Liver (tissue), 9 donors: ENCODE measurements around the gene ARR3. TPM values are rescaled to one million over a fixed set of nuclear protein-coding genes. Genes with fewer than 3 reads are reported as not detected.

Source experiments
- DNase-seq: peaks from one replicate; pipeline ENCODE4 v3.0.0-alpha.2; 2017; ENCODE audit warnings: low spot score
- H3K27ac ChIP-seq, 2 donors: one replicate each; pipeline ENCODE4 v1.7.0; 2013; ENCODE audit warnings: inconsistent platforms in 2 of 2, low read length in 2 of 2, control low read depth in 1 of 2, low read depth in 1 of 2, mild to moderate bottlenecking in 1 of 2
- H3K27me3 ChIP-seq, 4 donors: one replicate each; pipeline versions ENCODE4 v1.6.1 to v1.7.0; 2013; ENCODE audit warnings: low read length in 3 of 4, inconsistent platforms in 1 of 4, mild to moderate bottlenecking in 1 of 4, moderate library complexity in 1 of 4; ENCODE audit not compliant: control insufficient read depth in 4 of 4, insufficient read depth in 4 of 4
- H3K36me3 ChIP-seq, 4 donors: one replicate each; pipeline versions ENCODE4 v1.6.1 to v1.7.0; 2013; ENCODE audit warnings: low read length in 3 of 4, mild to moderate bottlenecking in 3 of 4, low read depth in 1 of 4, moderate library complexity in 1 of 4; ENCODE audit not compliant: control insufficient read depth in 4 of 4, insufficient read depth in 3 of 4
- H3K4me1 ChIP-seq, 4 donors: one replicate each; pipeline versions ENCODE4 v1.6.1 to v1.7.0; 2013; ENCODE audit warnings: low read length in 3 of 4, mild to moderate bottlenecking in 3 of 4, moderate library complexity in 1 of 4; ENCODE audit not compliant: control insufficient read depth in 4 of 4, insufficient read depth in 4 of 4
- H3K4me3 ChIP-seq, 3 donors: one replicate each; pipeline versions ENCODE4 v1.6.1 to v1.7.0; 2013; ENCODE audit warnings: low read length in 3 of 3, control low read depth in 1 of 3, low read depth in 1 of 3, mild to moderate bottlenecking in 1 of 3
- H3K9ac ChIP-seq, 2 donors: one replicate each; pipeline ENCODE4 v1.7.0; 2013; ENCODE audit warnings: low read length in 2 of 2, mild to moderate bottlenecking in 2 of 2, moderate library complexity in 2 of 2, control low read depth in 1 of 2, low read depth in 1 of 2
- H3K9me3 ChIP-seq, 4 donors: one replicate each; pipeline versions ENCODE4 v1.6.1 to v1.7.0; 2013; ENCODE audit warnings: low read length in 3 of 4; ENCODE audit not compliant: control insufficient read depth in 4 of 4
- EGR1 ChIP-seq, 2 donors: IDR thresholded peaks; 2 replicates each; pipeline ENCODE4 v1.6.1; 2016 to 2018; ENCODE audit warnings: antibody characterized with exemption in 2 of 2, low read depth in 2 of 2
- FOXA1 ChIP-seq: IDR thresholded peaks from 2 replicates; pipeline ENCODE4 v1.6.1; 2016; ENCODE audit warnings: antibody characterized with exemption
- FOXA2 ChIP-seq: IDR thresholded peaks from 2 replicates; pipeline ENCODE4 v1.6.1; 2016; ENCODE audit warnings: antibody characterized with exemption
- GABPA ChIP-seq, 2 donors: IDR thresholded peaks in 1 of 2; conservative IDR thresholded peaks in 1 of 2; 2 replicates each; pipeline ENCODE4 v1.6.1; 2016; ENCODE audit warnings: antibody characterized with exemption in 2 of 2, mild to moderate bottlenecking in 1 of 2, moderate library complexity in 1 of 2
- HNF4A ChIP-seq, 2 donors: conservative IDR thresholded peaks; 2 replicates each; pipeline ENCODE4 v1.6.1; 2016; ENCODE audit warnings: antibody characterized with exemption in 2 of 2, mild to moderate bottlenecking in 2 of 2
- HNF4G ChIP-seq: IDR thresholded peaks from 2 replicates; pipeline ENCODE4 v1.6.1; 2016; ENCODE audit warnings: antibody characterized with exemption
- NR2F2 ChIP-seq: IDR thresholded peaks from 2 replicates; pipeline ENCODE4 v1.6.1; 2016; ENCODE audit warnings: antibody characterized with exemption
- RAD21 ChIP-seq, 2 donors: IDR thresholded peaks; 2 replicates each; pipeline ENCODE4 v1.6.1; 2016; ENCODE audit warnings: antibody characterized with exemption in 2 of 2, mild to moderate bottlenecking in 2 of 2
- RXRA ChIP-seq, 2 donors: IDR thresholded peaks; 2 replicates each; pipeline ENCODE4 v1.6.1; 2017 to 2018; ENCODE audit warnings: antibody characterized with exemption in 2 of 2, mild to moderate bottlenecking in 1 of 2
- SP1 ChIP-seq: IDR thresholded peaks from 2 replicates; pipeline ENCODE4 v1.6.1; 2018; ENCODE audit warnings: antibody characterized with exemption, mild to moderate bottlenecking
- TAF1 ChIP-seq: conservative IDR thresholded peaks from 2 replicates; pipeline ENCODE4 v1.6.1; 2016; ENCODE audit warnings: antibody characterized with exemption, mild to moderate bottlenecking
- WGBS: extraction: QIAGEN DNeasy Blood & Tissue Kit; methylation state at CpG from one replicate; pipeline ENCODE4 v1.1.7; 2013; 5-methylcytosine and 5-hydroxymethylcytosine counted together
- polyA plus RNA-seq, 2 donors: library from polyadenylated mRNA; stranded (reverse) in 1 of 2; unstranded in 1 of 2; fragments of 200-250 nt in 1 of 2; fragments of >200 nt in 1 of 2; fragmentation: Nextera tagmentation in 1 of 2; extraction: Ambion mirVana in 1 of 2; gene quantifications; one replicate each; pipeline versions ENCODE4 v1.2.1 to v1.2.3, GENCODE V29; 2013 to 2015
- total RNA-seq, 2 donors: library from RNA; depleted of rRNA; stranded (reverse); fragments of >200 nt; gene quantifications; one replicate each; pipeline ENCODE4 v1.2.3, GENCODE V29; 2014
- TF ChIP-seq, protein P1 (sequence below): IDR thresholded peaks from 2 replicates; pipeline ENCODE4 v1.6.1; 2016; ENCODE audit warnings: antibody characterized with exemption
- TF ChIP-seq, protein P2 (sequence below): IDR thresholded peaks from 2 replicates; pipeline ENCODE4 v1.6.1; 2016; ENCODE audit warnings: antibody characterized with exemption
- TF ChIP-seq, protein P3 (sequence below): fragments of 150-350 bp; IDR thresholded peaks from 2 replicates; pipeline ENCODE4 v1.5.1; 2017; ENCODE audit warnings: improper control_type of control experiment, low read depth, low read length; ENCODE audit not compliant: missing input control
- donor health status: healthy.
- donor health status: healthy.
- donor health status: healthy.
- donor health status: healthy.
- donor health status: healthy.

ARR3 gene
- total and polyA plus RNA-seq, 4 donors, result not detected

DNA sequence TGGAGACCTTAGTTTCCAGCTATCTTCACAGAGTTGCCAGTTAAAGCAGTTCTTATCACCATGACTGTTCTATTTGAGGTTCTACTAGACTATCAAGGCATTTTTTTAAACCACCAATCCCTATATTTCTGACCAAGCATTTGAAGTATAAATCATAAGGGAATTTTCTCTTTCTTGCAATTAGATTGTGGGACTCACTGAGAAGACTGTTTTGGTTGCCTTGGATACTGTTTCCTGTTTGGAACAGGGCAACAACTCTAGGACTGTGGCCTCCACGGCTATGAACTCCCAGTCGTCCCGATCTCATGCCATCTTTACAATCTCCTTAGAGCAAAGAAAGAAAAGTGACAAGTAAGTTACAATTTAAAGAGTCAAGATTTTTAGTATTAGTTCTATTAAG lies 33.6 kb downstream of the ARR3 start:
- Histone ChIP-seq H3K27me3 (no peaks in the 10 kb centered on the region), H3K36me3 (no peaks in the 10 kb centered on the region), H3K4me1 (no peaks in the 10 kb centered on the region), H3K9me3 (no peaks in the 10 kb centered on the region), H3K27ac (no peak overlapping the region), H3K4me3 (no peak overlapping the region), H3K9ac (no peak overlapping the region)
- WGBS, result 81% methylated on average over 3 of the region's 3 CpGs
- TF ChIP-seq, protein P1, sequence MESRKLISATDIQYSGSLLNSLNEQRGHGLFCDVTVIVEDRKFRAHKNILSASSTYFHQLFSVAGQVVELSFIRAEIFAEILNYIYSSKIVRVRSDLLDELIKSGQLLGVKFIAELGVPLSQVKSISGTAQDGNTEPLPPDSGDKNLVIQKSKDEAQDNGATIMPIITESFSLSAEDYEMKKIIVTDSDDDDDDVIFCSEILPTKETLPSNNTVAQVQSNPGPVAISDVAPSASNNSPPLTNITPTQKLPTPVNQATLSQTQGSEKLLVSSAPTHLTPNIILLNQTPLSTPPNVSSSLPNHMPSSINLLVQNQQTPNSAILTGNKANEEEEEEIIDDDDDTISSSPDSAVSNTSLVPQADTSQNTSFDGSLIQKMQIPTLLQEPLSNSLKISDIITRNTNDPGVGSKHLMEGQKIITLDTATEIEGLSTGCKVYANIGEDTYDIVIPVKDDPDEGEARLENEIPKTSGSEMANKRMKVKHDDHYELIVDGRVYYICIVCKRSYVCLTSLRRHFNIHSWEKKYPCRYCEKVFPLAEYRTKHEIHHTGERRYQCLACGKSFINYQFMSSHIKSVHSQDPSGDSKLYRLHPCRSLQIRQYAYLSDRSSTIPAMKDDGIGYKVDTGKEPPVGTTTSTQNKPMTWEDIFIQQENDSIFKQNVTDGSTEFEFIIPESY, result no peak
- no peak for TF ChIP-seq FOXA2
- DNase-seq, result no peak

DNA sequence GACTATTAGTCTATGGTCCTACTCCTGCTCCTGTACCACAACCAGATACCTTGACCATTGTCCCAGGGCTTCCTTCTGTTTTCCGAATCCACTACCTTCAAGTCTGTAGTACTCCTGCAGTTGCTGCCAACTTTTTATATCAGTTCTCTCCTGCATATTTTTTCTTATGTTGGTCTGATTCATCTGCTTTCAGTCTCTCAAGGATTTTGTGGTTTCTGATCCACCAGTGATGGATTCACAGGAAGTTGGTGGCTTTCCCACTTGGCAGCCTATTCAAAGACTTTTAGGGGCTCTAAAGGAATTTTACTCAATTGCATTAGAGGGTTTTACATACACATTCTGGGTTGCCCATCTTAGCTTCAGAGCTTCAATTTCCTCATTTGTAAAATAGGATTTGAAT lies 45.4 kb downstream of the ARR3 start:
- TF ChIP-seq RXRA (IDR thresholded peaks at IDR 0.05) (no peak), RAD21 (IDR thresholded peaks at IDR 0.05) (no peak), HNF4G (no peak), HNF4A (conservative IDR thresholded peaks at IDR 0.05) (no peak), GABPA (IDR thresholded peaks at IDR 0.05 in 1 of 2, conservative IDR thresholded peaks at IDR 0.05 in 1 of 2) (no peak), FOXA1 (no peak), TAF1 (no peak), FOXA2 (no peak), SP1 (no peak), NR2F2 (no peak), EGR1 (IDR thresholded peaks at IDR 0.05; ENCODE audit: low read depth in 2 of 2) (no peak)
- TF ChIP-seq, protein P2, sequence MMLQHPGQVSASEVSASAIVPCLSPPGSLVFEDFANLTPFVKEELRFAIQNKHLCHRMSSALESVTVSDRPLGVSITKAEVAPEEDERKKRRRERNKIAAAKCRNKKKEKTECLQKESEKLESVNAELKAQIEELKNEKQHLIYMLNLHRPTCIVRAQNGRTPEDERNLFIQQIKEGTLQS, result no peak
- TF ChIP-seq, protein P3, sequence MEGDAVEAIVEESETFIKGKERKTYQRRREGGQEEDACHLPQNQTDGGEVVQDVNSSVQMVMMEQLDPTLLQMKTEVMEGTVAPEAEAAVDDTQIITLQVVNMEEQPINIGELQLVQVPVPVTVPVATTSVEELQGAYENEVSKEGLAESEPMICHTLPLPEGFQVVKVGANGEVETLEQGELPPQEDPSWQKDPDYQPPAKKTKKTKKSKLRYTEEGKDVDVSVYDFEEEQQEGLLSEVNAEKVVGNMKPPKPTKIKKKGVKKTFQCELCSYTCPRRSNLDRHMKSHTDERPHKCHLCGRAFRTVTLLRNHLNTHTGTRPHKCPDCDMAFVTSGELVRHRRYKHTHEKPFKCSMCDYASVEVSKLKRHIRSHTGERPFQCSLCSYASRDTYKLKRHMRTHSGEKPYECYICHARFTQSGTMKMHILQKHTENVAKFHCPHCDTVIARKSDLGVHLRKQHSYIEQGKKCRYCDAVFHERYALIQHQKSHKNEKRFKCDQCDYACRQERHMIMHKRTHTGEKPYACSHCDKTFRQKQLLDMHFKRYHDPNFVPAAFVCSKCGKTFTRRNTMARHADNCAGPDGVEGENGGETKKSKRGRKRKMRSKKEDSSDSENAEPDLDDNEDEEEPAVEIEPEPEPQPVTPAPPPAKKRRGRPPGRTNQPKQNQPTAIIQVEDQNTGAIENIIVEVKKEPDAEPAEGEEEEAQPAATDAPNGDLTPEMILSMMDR, result no peak
- TF ChIP-seq, protein P1, result no peak
- no peaks in the 10 kb centered on the region for H3K36me3 ChIP-seq
- no peak overlapping the region for H3K4me3 ChIP-seq
- no peak for DNase-seq
- H3K27ac ChIP-seq, result no peak overlapping the region
- 95% methylated on average over 1 of the region's 1 CpG for WGBS
- no peak overlapping the region for H3K9ac ChIP-seq
- peaks cover 0 to 9% (median 0%) of the 10 kb centered on the region in 4 donors for H3K27me3 ChIP-seq
- H3K4me1 ChIP-seq, result no peaks in the 10 kb centered on the region
- H3K9me3 ChIP-seq, result peaks cover 0 to 3% (median under 1%) of the 10 kb centered on the region in 4 donors
